Liver (tissue), 9 donors: Measurements from ENCODE around the gene DUSP8. TPM values are rescaled to one million over a fixed set of nuclear protein-coding genes. Genes with fewer than 3 reads are reported as not detected.
"Not testable (repeated sequence)": the region's sequence is repeated elsewhere in the genome, so short reads cannot be mapped to it uniquely, and the experiment has no call there.

Experiments used
- DNase-seq: peaks from one replicate; pipeline ENCODE4 v3.0.0-alpha.2; 2017; ENCODE audit warnings: low spot score
- H3K27ac ChIP-seq, 2 donors: one replicate each; pipeline ENCODE4 v1.7.0; 2013; ENCODE audit warnings: inconsistent platforms in 2 of 2, low read length in 2 of 2, control low read depth in 1 of 2, low read depth in 1 of 2, mild to moderate bottlenecking in 1 of 2
- H3K27me3 ChIP-seq, 4 donors: one replicate each; pipeline versions ENCODE4 v1.6.1 to v1.7.0; 2013; ENCODE audit warnings: low read length in 3 of 4, inconsistent platforms in 1 of 4, mild to moderate bottlenecking in 1 of 4, moderate library complexity in 1 of 4; ENCODE audit not compliant: control insufficient read depth in 4 of 4, insufficient read depth in 4 of 4
- H3K36me3 ChIP-seq, 4 donors: one replicate each; pipeline versions ENCODE4 v1.6.1 to v1.7.0; 2013; ENCODE audit warnings: low read length in 3 of 4, mild to moderate bottlenecking in 3 of 4, low read depth in 1 of 4, moderate library complexity in 1 of 4; ENCODE audit not compliant: control insufficient read depth in 4 of 4, insufficient read depth in 3 of 4
- H3K4me1 ChIP-seq, 4 donors: one replicate each; pipeline versions ENCODE4 v1.6.1 to v1.7.0; 2013; ENCODE audit warnings: low read length in 3 of 4, mild to moderate bottlenecking in 3 of 4, moderate library complexity in 1 of 4; ENCODE audit not compliant: control insufficient read depth in 4 of 4, insufficient read depth in 4 of 4
- H3K4me3 ChIP-seq, 3 donors: one replicate each; pipeline versions ENCODE4 v1.6.1 to v1.7.0; 2013; ENCODE audit warnings: low read length in 3 of 3, control low read depth in 1 of 3, low read depth in 1 of 3, mild to moderate bottlenecking in 1 of 3
- H3K9ac ChIP-seq, 2 donors: one replicate each; pipeline ENCODE4 v1.7.0; 2013; ENCODE audit warnings: low read length in 2 of 2, mild to moderate bottlenecking in 2 of 2, moderate library complexity in 2 of 2, control low read depth in 1 of 2, low read depth in 1 of 2
- H3K9me3 ChIP-seq, 4 donors: one replicate each; pipeline versions ENCODE4 v1.6.1 to v1.7.0; 2013; ENCODE audit warnings: low read length in 3 of 4; ENCODE audit not compliant: control insufficient read depth in 4 of 4
- FOXA2 ChIP-seq: IDR thresholded peaks from 2 replicates; pipeline ENCODE4 v1.6.1; 2016; ENCODE audit warnings: antibody characterized with exemption
- GABPA ChIP-seq, 2 donors: IDR thresholded peaks in 1 of 2; conservative IDR thresholded peaks in 1 of 2; 2 replicates each; pipeline ENCODE4 v1.6.1; 2016; ENCODE audit warnings: antibody characterized with exemption in 2 of 2, mild to moderate bottlenecking in 1 of 2, moderate library complexity in 1 of 2
- HNF4A ChIP-seq, 2 donors: conservative IDR thresholded peaks; 2 replicates each; pipeline ENCODE4 v1.6.1; 2016; ENCODE audit warnings: antibody characterized with exemption in 2 of 2, mild to moderate bottlenecking in 2 of 2
- HNF4G ChIP-seq: IDR thresholded peaks from 2 replicates; pipeline ENCODE4 v1.6.1; 2016; ENCODE audit warnings: antibody characterized with exemption
- JUND ChIP-seq, 2 donors: IDR thresholded peaks; 2 replicates each; pipeline ENCODE4 v1.6.1; 2016; ENCODE audit warnings: antibody characterized with exemption in 2 of 2
- RAD21 ChIP-seq, 2 donors: IDR thresholded peaks; 2 replicates each; pipeline ENCODE4 v1.6.1; 2016; ENCODE audit warnings: antibody characterized with exemption in 2 of 2, mild to moderate bottlenecking in 2 of 2
- TAF1 ChIP-seq: conservative IDR thresholded peaks from 2 replicates; pipeline ENCODE4 v1.6.1; 2016; ENCODE audit warnings: antibody characterized with exemption, mild to moderate bottlenecking
- WGBS: extraction: QIAGEN DNeasy Blood & Tissue Kit; methylation state at CpG from one replicate; pipeline ENCODE4 v1.1.7; 2013; 5-methylcytosine and 5-hydroxymethylcytosine counted together
- polyA plus RNA-seq, 2 donors: library from polyadenylated mRNA; stranded (reverse) in 1 of 2; unstranded in 1 of 2; fragments of 200-250 nt in 1 of 2; fragments of >200 nt in 1 of 2; fragmentation: Nextera tagmentation in 1 of 2; extraction: Ambion mirVana in 1 of 2; gene quantifications; one replicate each; pipeline versions ENCODE4 v1.2.1 to v1.2.3, GENCODE V29; 2013 to 2015
- total RNA-seq, 2 donors: library from RNA; depleted of rRNA; stranded (reverse); fragments of >200 nt; gene quantifications; one replicate each; pipeline ENCODE4 v1.2.3, GENCODE V29; 2014
- TF ChIP-seq, protein P1 (sequence below): IDR thresholded peaks from 2 replicates; pipeline ENCODE4 v1.6.1; 2016; ENCODE audit warnings: antibody characterized with exemption, mild to moderate bottlenecking
- TF ChIP-seq, protein P2 (sequence below): fragments of 150-350 bp; IDR thresholded peaks from 2 replicates; pipeline ENCODE4 v1.5.1; 2017; ENCODE audit warnings: improper control_type of control experiment, low read depth, low read length; ENCODE audit not compliant: missing input control
- donor health status: healthy.
- donor health status: healthy.
- donor health status: healthy.
- donor health status: healthy.
- donor health status: healthy.

Gene DUSP8
- total and polyA plus RNA-seq, 4 donors: 0.06 to 0.33 (median 0.21) TPM

DNA sequence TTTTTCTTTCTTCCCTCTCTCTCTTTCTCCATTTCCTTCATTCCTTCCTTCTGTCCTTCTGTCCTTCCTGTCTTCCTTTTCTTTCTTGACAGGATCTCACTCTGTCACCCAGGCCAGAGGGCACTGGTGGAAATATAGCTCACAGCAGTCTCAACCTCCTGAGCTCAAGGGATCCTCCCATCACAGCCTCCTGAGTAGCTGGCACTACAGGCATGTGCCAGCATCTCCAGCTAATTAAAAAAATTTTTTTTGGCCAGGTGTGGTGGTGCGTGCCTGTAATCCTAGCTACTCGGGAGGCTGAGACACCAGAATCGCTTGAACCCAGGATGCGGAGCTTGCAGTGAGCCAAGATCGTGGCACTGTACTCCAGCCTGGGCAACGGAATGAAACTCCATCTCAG lies 4.8 kb upstream of the DUSP8 start:
- 82% methylated on average over 6 of the region's 6 CpGs for WGBS
- Histone ChIP-seq H3K9me3 (peaks cover 0 to 7% (median 3%) of the 10 kb centered on the region in 4 donors), H3K9ac (no peak overlapping the region), H3K27me3 (peaks cover 0 to 2% (median 0%) of the 10 kb centered on the region in 4 donors), H3K4me3 (no peak overlapping the region), H3K4me1 (peaks cover 6 to 13% (median 10%) of the 10 kb centered on the region in 4 donors), H3K36me3 (no peaks in the 10 kb centered on the region), H3K27ac (no peak overlapping the region)
- TF ChIP-seq JUND (IDR thresholded peaks at IDR 0.05) (no peak), TAF1 (no peak), GABPA (IDR thresholded peaks at IDR 0.05 in 1 of 2, conservative IDR thresholded peaks at IDR 0.05 in 1 of 2) (no peak), FOXA2 (no peak), RAD21 (IDR thresholded peaks at IDR 0.05) (no peak)
- TF ChIP-seq, protein P1, sequence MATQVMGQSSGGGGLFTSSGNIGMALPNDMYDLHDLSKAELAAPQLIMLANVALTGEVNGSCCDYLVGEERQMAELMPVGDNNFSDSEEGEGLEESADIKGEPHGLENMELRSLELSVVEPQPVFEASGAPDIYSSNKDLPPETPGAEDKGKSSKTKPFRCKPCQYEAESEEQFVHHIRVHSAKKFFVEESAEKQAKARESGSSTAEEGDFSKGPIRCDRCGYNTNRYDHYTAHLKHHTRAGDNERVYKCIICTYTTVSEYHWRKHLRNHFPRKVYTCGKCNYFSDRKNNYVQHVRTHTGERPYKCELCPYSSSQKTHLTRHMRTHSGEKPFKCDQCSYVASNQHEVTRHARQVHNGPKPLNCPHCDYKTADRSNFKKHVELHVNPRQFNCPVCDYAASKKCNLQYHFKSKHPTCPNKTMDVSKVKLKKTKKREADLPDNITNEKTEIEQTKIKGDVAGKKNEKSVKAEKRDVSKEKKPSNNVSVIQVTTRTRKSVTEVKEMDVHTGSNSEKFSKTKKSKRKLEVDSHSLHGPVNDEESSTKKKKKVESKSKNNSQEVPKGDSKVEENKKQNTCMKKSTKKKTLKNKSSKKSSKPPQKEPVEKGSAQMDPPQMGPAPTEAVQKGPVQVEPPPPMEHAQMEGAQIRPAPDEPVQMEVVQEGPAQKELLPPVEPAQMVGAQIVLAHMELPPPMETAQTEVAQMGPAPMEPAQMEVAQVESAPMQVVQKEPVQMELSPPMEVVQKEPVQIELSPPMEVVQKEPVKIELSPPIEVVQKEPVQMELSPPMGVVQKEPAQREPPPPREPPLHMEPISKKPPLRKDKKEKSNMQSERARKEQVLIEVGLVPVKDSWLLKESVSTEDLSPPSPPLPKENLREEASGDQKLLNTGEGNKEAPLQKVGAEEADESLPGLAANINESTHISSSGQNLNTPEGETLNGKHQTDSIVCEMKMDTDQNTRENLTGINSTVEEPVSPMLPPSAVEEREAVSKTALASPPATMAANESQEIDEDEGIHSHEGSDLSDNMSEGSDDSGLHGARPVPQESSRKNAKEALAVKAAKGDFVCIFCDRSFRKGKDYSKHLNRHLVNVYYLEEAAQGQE: no peak
- no peak for DNase-seq

DNA sequence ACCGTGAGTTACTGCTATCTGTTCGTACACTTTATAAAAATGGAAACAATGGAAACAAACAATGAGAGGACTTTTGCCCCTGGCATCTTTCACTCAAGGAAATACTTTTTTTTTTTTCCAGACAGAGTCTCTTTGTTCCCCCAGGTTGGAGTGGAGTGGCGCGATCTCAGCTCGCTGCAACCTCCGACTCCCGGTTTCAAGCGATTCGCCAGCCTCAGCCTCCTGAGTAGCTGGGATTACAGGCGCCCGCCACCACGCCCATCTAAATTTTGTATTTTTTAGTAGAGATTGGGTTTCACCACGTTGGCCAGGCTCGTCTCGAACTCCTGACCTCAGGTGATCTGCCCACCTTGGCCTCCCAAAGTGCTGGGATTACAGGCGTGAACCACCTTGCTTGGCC lies 3.7 kb upstream of the DUSP8 start:
- H3K9ac ChIP-seq, H3K4me3 ChIP-seq, H3K36me3 ChIP-seq, H3K27me3 ChIP-seq, H3K9me3 ChIP-seq, DNase-seq, H3K27ac ChIP-seq: not testable (repeated sequence)
- WGBS: 71% methylated on average over 16 of the region's 16 CpGs
- peaks cover 6 to 16% (median 12%) of the 10 kb centered on the region in 4 donors for H3K4me1 ChIP-seq

DNA sequence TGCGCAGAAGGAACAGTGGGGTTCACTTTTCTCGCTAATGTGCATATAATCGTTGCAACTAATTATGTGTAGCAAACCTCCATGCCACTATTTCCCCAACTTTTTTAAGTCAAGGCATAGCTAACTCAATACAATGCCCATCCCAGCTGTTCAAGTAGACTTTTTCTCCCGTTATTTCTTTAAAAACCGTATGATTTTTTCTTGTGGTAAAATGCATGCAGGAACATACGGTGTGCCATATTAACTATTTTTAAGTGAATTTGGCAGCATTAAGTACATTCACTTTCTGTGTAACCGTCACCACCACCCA lies 2.8 kb upstream of the DUSP8 start:
- peaks cover 0 to 5% (median 0%) of the 10 kb centered on the region in 4 donors for H3K27me3 ChIP-seq
- H3K36me3 ChIP-seq: no peaks in the 10 kb centered on the region
- TF ChIP-seq HNF4G (no peak), HNF4A (conservative IDR thresholded peaks at IDR 0.05) (no peak)
- no peak overlapping the region for H3K9ac ChIP-seq
- DNase-seq: no peak
- H3K27ac ChIP-seq: no peak overlapping the region
- H3K9me3 ChIP-seq: peaks cover 0 to 7% (median 3%) of the 10 kb centered on the region in 4 donors
- peaks cover 6 to 16% (median 12%) of the 10 kb centered on the region in 4 donors for H3K4me1 ChIP-seq
- no peak overlapping the region for H3K4me3 ChIP-seq
- 19% methylated on average over 7 of the region's 7 CpGs for WGBS

DNA sequence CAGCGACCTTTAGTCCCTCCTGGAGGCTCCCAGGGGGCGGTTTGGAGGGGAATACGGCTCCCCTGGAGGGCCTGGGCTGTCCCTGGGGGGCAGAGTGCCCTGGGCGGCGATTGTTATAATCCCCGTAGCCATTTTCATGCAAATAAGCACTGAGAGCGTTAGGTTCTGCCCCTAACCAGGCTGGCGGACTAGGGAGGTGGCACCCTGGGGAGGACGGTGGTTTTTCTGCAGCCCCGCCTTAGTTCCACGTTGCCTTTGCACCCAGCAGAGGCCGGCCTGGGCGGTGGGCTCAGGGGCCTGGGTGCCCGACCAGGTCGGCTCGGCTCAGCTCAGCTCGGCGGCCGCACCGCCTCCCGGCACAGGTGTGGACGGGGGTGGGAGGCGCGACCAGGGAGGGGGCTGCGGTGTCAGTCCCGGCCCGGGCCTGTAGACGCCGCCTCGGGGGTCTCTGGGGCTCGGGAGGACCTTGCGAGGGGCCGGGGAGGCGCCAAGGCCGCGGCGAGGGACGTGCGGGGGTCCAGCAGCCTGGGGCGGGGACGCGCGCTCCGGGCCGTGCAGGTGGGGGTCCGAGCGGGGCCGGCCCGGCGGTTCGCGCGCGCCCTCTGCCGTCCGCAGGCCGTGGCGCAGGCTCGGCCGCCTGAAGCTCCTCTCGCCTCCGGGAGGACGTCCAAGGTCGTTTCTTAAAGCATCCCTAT lies 2.3 kb upstream of the DUSP8 start:
- peaks cover 0 to 5% (median 0%) of the 10 kb centered on the region in 4 donors for H3K27me3 ChIP-seq
- no peak overlapping the region for H3K9ac ChIP-seq
- WGBS: 1% methylated on average over 64 of the region's 64 CpGs
- no peaks in the 10 kb centered on the region for H3K36me3 ChIP-seq
- H3K4me1 ChIP-seq: peaks cover 6 to 16% (median 12%) of the 10 kb centered on the region in 4 donors
- peaks cover 0 to 7% (median 3%) of the 10 kb centered on the region in 4 donors for H3K9me3 ChIP-seq
- peak overlapping the region in 1 of 2 donors; percentile 46 for H3K27ac ChIP-seq
- peak; percentile 68 for DNase-seq
- peak overlapping the region in 1 of 3 donors; percentile 47 for H3K4me3 ChIP-seq
- peak in 1 of 2 donors; percentile 9 for TF ChIP-seq HNF4A (conservative IDR thresholded peaks at IDR 0.05)
- TF ChIP-seq, protein P1: no peak
- no peak for TF ChIP-seq JUND (IDR thresholded peaks at IDR 0.05)
- peak; percentile 52 to 60 for TF ChIP-seq RAD21 (IDR thresholded peaks at IDR 0.05)
- TF ChIP-seq, protein P2, sequence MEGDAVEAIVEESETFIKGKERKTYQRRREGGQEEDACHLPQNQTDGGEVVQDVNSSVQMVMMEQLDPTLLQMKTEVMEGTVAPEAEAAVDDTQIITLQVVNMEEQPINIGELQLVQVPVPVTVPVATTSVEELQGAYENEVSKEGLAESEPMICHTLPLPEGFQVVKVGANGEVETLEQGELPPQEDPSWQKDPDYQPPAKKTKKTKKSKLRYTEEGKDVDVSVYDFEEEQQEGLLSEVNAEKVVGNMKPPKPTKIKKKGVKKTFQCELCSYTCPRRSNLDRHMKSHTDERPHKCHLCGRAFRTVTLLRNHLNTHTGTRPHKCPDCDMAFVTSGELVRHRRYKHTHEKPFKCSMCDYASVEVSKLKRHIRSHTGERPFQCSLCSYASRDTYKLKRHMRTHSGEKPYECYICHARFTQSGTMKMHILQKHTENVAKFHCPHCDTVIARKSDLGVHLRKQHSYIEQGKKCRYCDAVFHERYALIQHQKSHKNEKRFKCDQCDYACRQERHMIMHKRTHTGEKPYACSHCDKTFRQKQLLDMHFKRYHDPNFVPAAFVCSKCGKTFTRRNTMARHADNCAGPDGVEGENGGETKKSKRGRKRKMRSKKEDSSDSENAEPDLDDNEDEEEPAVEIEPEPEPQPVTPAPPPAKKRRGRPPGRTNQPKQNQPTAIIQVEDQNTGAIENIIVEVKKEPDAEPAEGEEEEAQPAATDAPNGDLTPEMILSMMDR: peak; percentile 86
